Rectal smooth muscle tissue (tissue), 1 donor: Measurements from ENCODE around the gene RABL6.
"Not testable (repeated sequence)": the region's sequence is repeated elsewhere in the genome, so short reads cannot be mapped to it uniquely, and the experiment has no call there.

Experiments
- H3K27ac ChIP-seq: one replicate; pipeline ENCODE4 v1.7.0; 2013; ENCODE audit warnings: low read depth, low read length, inconsistent platforms
- H3K27me3 ChIP-seq: one replicate; pipeline ENCODE4 v1.7.0; 2013; ENCODE audit warnings: low read length; ENCODE audit not compliant: control insufficient read depth, insufficient read depth
- H3K36me3 ChIP-seq: one replicate; pipeline ENCODE4 v1.7.0; 2013; ENCODE audit warnings: low read length; ENCODE audit not compliant: control insufficient read depth, insufficient read depth
- H3K4me1 ChIP-seq: one replicate; pipeline ENCODE4 v1.7.0; 2013; ENCODE audit warnings: low read length; ENCODE audit not compliant: control insufficient read depth, insufficient read depth
- H3K4me3 ChIP-seq: one replicate; pipeline ENCODE4 v1.7.0; 2013; ENCODE audit warnings: low read length
- H3K9ac ChIP-seq: one replicate; pipeline ENCODE4 v1.7.0; 2013; ENCODE audit warnings: low read length

RABL6 gene

GRCh38 chr9:136765041-136765440 lies 42.7 kb upstream of the RABL6 start:
- H3K27ac ChIP-seq: no peak overlapping the region

GRCh38 chr9:136765745-136766409 lies 41.9 kb upstream of the RABL6 start:
- H3K4me1 ChIP-seq, H3K4me3 ChIP-seq, H3K27ac ChIP-seq, H3K9ac ChIP-seq, H3K36me3 ChIP-seq: not testable (repeated sequence)
- H3K27me3 ChIP-seq: peaks cover 10% of the 10 kb centered on the region

More at GRCh38 chr9:136765041-136765440, 42.7 kb upstream of the RABL6 start:
- peaks cover 13% of the 10 kb centered on the region for H3K27me3 ChIP-seq
- no peaks in the 10 kb centered on the region for H3K36me3 ChIP-seq
- H3K9ac ChIP-seq: no peak overlapping the region
- no peak overlapping the region for H3K4me3 ChIP-seq
- no peaks in the 10 kb centered on the region for H3K4me1 ChIP-seq

GRCh38 chr9:136766410-136767120 lies 41.2 kb upstream of the RABL6 start:
- H3K36me3 ChIP-seq, H3K4me1 ChIP-seq, H3K4me3 ChIP-seq, H3K27ac ChIP-seq, H3K9ac ChIP-seq: not testable (repeated sequence)
- peaks cover 10% of the 10 kb centered on the region for H3K27me3 ChIP-seq

- H3K4me3 ChIP-seq: no peak overlapping the region
- no peak overlapping the region for H3K27ac ChIP-seq
- H3K9ac ChIP-seq: no peak overlapping the region
- H3K27me3 ChIP-seq: peaks cover 4% of the 10 kb centered on the region
- H3K36me3 ChIP-seq: no peaks in the 10 kb centered on the region
- H3K4me1 ChIP-seq: no peaks in the 10 kb centered on the region
Measured at GRCh38 chr9:136769710-136770191, 38.0 kb upstream of the RABL6 start.

GRCh38 chr9:136771907-136772415 lies 35.8 kb upstream of the RABL6 start:
- Histone ChIP-seq H3K36me3 (no peaks in the 10 kb centered on the region), H3K4me1 (no peaks in the 10 kb centered on the region), H3K4me3 (no peak overlapping the region), H3K27me3 (peaks cover 4% of the 10 kb centered on the region), H3K9ac (no peak overlapping the region), H3K27ac (no peak overlapping the region)

GRCh38 chr9:136773386-136774044 lies 34.2 kb upstream of the RABL6 start:
- H3K9ac ChIP-seq: no peak overlapping the region
- H3K4me3 ChIP-seq: no peak overlapping the region
- H3K27me3 ChIP-seq: no peaks in the 10 kb centered on the region
- no peaks in the 10 kb centered on the region for H3K36me3 ChIP-seq
- no peaks in the 10 kb centered on the region for H3K4me1 ChIP-seq
- no peak overlapping the region for H3K27ac ChIP-seq

- no peak overlapping the region for H3K4me3 ChIP-seq
- no peaks in the 10 kb centered on the region for H3K4me1 ChIP-seq
- no peak overlapping the region for H3K27ac ChIP-seq
- no peaks in the 10 kb centered on the region for H3K27me3 ChIP-seq
- no peak overlapping the region for H3K9ac ChIP-seq
- H3K36me3 ChIP-seq: no peaks in the 10 kb centered on the region
Measured at GRCh38 chr9:136774416-136775045, 33.2 kb upstream of the RABL6 start.

- Histone ChIP-seq H3K9ac (no peak overlapping the region), H3K36me3 (no peaks in the 10 kb centered on the region), H3K4me1 (no peaks in the 10 kb centered on the region), H3K4me3 (no peak overlapping the region), H3K27ac (no peak overlapping the region), H3K27me3 (no peaks in the 10 kb centered on the region)
Measured at GRCh38 chr9:136775191-136775590, 32.6 kb upstream of the RABL6 start.

GRCh38 chr9:136776947-136777346 lies 30.8 kb upstream of the RABL6 start:
- Histone ChIP-seq H3K4me1 (no peaks in the 10 kb centered on the region), H3K36me3 (no peaks in the 10 kb centered on the region), H3K27ac (no peak overlapping the region), H3K27me3 (no peaks in the 10 kb centered on the region), H3K9ac (no peak overlapping the region), H3K4me3 (no peak overlapping the region)

GRCh38 chr9:136777359-136777758 lies 30.4 kb upstream of the RABL6 start:
- Histone ChIP-seq H3K36me3 (no peaks in the 10 kb centered on the region), H3K27me3 (no peaks in the 10 kb centered on the region), H3K9ac (no peak overlapping the region), H3K4me1 (no peaks in the 10 kb centered on the region), H3K27ac (no peak overlapping the region), H3K4me3 (no peak overlapping the region)

GRCh38 chr9:136779808-136780207 lies 27.9 kb upstream of the RABL6 start:
- H3K27me3 ChIP-seq: no peaks in the 10 kb centered on the region
- H3K9ac ChIP-seq: no peak overlapping the region
- no peak overlapping the region for H3K27ac ChIP-seq
- no peak overlapping the region for H3K4me3 ChIP-seq
- H3K4me1 ChIP-seq: no peaks in the 10 kb centered on the region
- no peaks in the 10 kb centered on the region for H3K36me3 ChIP-seq

- no peak overlapping the region for H3K27ac ChIP-seq
- no peak overlapping the region for H3K4me3 ChIP-seq
- no peaks in the 10 kb centered on the region for H3K36me3 ChIP-seq
- no peaks in the 10 kb centered on the region for H3K4me1 ChIP-seq
- H3K9ac ChIP-seq: no peak overlapping the region
- H3K27me3 ChIP-seq: no peaks in the 10 kb centered on the region
Measured at GRCh38 chr9:136782452-136782851, 25.3 kb upstream of the RABL6 start.
